K562 (cell line): Measurements from ENCODE around the gene CMTM1. TPM values are rescaled to one million over a fixed set of nuclear protein-coding genes. Genes with fewer than 3 reads are reported as not detected.

Experiments
- ARID1B ChIP-seq: fragments of 450-650 bp; IDR thresholded peaks from 2 replicates; pipeline ENCODE4 v1.6.1; 2016; ENCODE audit warnings: antibody characterized with exemption, mild to moderate bottlenecking, inconsistent platforms
- FOXK2 ChIP-seq, 2 experiments: fragments of 450-650 bp; IDR thresholded peaks in 1 of 2; conservative IDR thresholded peaks in 1 of 2; 2 replicates each; pipeline ENCODE4 v1.6.1; 2016; ENCODE audit warnings: low read depth in 2 of 2, mild to moderate bottlenecking in 1 of 2
- HDAC1 ChIP-seq, 2 experiments: fragments of 450-650 bp; IDR thresholded peaks; 2 replicates each; pipeline ENCODE4 v1.6.1; 2016 to 2017; ENCODE audit warnings: inconsistent platforms in 1 of 2, mild to moderate bottlenecking in 1 of 2, moderate library complexity in 1 of 2
- MEIS2 ChIP-seq: fragments of 450-650 bp; IDR thresholded peaks from 2 replicates; pipeline ENCODE4 v1.6.1; 2014; ENCODE audit warnings: mild to moderate bottlenecking; ENCODE audit not compliant: partially characterized antibody
- MGA ChIP-seq: fragments of 450-650 bp; IDR thresholded peaks from 2 replicates; pipeline ENCODE4 v1.6.1; 2016; ENCODE audit warnings: mild to moderate bottlenecking, moderate library complexity
- SMC3 ChIP-seq: conservative IDR thresholded peaks from 2 replicates; pipeline ENCODE4 v1.6.1; 2011; ENCODE audit warnings: low read depth, low read length, improper control_type of control experiment; ENCODE audit not compliant: insufficient read depth
- SNIP1 ChIP-seq: fragments of 450-650 bp; IDR thresholded peaks from 2 replicates; pipeline ENCODE4 v1.7.1; 2017; ENCODE audit warnings: low read depth, mild to moderate bottlenecking
- TAF1 ChIP-seq: IDR thresholded peaks from 2 replicates; pipeline ENCODE4 v1.6.1; 2011; ENCODE audit warnings: mild to moderate bottlenecking, low read length, moderate library complexity; ENCODE audit not compliant: insufficient read depth, control insufficient read depth, severe bottlenecking; ENCODE audit errors: extremely low read depth
- TCF7L2 ChIP-seq: fragments of 150-350 bp; IDR thresholded peaks from 2 replicates; pipeline ENCODE4 v1.6.1; 2016; ENCODE audit warnings: low read depth, mild to moderate bottlenecking, low read length, moderate library complexity
- ZNF175 ChIP-seq: fragments of 200-800 bp; sonication (Bioruptor generic); IDR thresholded peaks from 2 replicates; pipeline ENCODE4 v1.6.1; 2016; ENCODE audit warnings: low read depth, mild to moderate bottlenecking, missing genetic modification characterization, missing compliant biosample characterization
- polyA plus RNA-seq, 8 experiments: library from polyadenylated mRNA; depleted of rRNA in 4 of 8; stranded (reverse) in 5 of 8; unstranded in 3 of 8; fragments of >200 nt; fragmentation: Nextera tagmentation in 2 of 8; fragmentation: Illumina TruSeq in 1 of 8; extraction: Ambion mirVana in 2 of 8; extraction: Trizol in 1 of 8; gene quantifications; 2 replicates each; pipeline versions ENCODE4 v1.2.1 to v1.2.3, GENCODE V29; 2011 to 2014; ENCODE audit warnings: inconsistent platforms in 1 of 8, missing spikeins in 1 of 8
- total RNA-seq, 7 experiments: library from RNA; depleted of rRNA in 6 of 7; stranded (reverse); fragments of >200 nt in 6 of 7; fragmentation: Illumina TruSeq in 2 of 7; extraction: Trizol in 2 of 7; gene quantifications; 2 replicates each; pipeline versions ENCODE4 v1.2.1 to v1.2.3, GENCODE V29; 2011 to 2021; ENCODE audit warnings: low replicate concordance in 1 of 7
- TF ChIP-seq, protein P1 (sequence below): fragments of 450-650 bp; IDR thresholded peaks from 2 replicates; pipeline ENCODE4 v1.6.1; 2018; ENCODE audit not compliant: partially characterized antibody
- TF ChIP-seq, protein P2 (sequence below): sonication (generic); formaldehyde crosslinking; IDR thresholded peaks from 2 replicates; pipeline ENCODE4 v1.8.0; 2022; ENCODE audit warnings: mild to moderate bottlenecking, missing genetic modification reagents

The CMTM1 gene
- total and polyA plus RNA-seq, 9 of the 15 experiments (the other 6 are each of a cell fraction or from before 2014, with no cell fraction given) = 0.25 to 2.6 (median 1.1) TPM; not detected in 2

DNA sequence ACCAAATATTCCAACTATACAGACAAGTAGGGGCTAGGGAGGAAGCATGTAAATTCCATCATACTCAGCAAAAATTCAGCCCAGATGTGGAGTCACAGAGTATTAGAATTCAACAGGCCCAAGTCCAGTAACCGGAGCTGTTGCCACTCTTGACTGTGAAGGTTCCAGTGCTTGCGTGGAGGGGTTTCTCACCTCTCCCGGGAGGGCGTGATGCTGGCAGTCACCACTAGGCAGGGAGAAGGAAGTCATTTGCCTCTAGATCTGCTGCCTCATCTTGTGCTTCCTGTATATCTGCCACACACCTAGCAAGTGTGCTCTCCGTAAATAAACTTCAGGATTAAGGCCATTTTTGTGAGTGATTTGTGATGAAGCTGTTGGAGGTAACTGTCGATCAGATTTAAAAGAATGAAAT lies 14.9 kb upstream of the CMTM1 start (continued):
- TF ChIP-seq, protein P1, sequence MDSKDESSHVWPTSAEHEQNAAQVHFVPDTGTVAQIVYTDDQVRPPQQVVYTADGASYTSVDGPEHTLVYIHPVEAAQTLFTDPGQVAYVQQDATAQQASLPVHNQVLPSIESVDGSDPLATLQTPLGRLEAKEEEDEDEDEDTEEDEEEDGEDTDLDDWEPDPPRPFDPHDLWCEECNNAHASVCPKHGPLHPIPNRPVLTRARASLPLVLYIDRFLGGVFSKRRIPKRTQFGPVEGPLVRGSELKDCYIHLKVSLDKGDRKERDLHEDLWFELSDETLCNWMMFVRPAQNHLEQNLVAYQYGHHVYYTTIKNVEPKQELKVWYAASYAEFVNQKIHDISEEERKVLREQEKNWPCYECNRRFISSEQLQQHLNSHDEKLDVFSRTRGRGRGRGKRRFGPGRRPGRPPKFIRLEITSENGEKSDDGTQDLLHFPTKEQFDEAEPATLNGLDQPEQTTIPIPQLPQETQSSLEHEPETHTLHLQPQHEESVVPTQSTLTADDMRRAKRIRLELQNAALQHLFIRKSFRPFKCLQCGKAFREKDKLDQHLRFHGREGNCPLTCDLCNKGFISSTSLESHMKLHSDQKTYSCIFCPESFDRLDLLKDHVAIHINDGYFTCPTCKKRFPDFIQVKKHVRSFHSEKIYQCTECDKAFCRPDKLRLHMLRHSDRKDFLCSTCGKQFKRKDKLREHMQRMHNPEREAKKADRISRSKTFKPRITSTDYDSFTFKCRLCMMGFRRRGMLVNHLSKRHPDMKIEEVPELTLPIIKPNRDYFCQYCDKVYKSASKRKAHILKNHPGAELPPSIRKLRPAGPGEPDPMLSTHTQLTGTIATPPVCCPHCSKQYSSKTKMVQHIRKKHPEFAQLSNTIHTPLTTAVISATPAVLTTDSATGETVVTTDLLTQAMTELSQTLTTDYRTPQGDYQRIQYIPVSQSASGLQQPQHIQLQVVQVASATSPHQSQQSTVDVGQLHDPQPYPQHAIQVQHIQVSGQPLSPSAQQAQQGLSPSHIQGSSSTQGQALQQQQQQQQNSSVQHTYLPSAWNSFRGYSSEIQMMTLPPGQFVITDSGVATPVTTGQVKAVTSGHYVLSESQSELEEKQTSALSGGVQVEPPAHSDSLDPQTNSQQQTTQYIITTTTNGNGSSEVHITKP = peak; percentile 44
- TF ChIP-seq TAF1 (peak; percentile 53), TCF7L2 (no peak), SMC3 (no peak), HDAC1 (IDR thresholded peaks at IDR 0.05) (peak in 1 of 2 experiments; percentile 40; a peak in 1 of 4 replicates), ARID1B (peak; percentile 23; the same call in 1 of the 2 replicates), MGA (peak; percentile 62), SNIP1 (no peak), MEIS2 (peak; percentile 18), FOXK2 (conservative IDR thresholded peaks at IDR 0.05 in 1 of 2, IDR thresholded peaks at IDR 0.05 in 1 of 2; ENCODE audit: low read depth in 2 of 2) (peak in 1 of 2 experiments; percentile 53; a peak in 1 of 4 replicates), ZNF175 (0 out of 2 replicates have a peak, but pooled peaks have one; percentile 28)
- TF ChIP-seq, protein P2, sequence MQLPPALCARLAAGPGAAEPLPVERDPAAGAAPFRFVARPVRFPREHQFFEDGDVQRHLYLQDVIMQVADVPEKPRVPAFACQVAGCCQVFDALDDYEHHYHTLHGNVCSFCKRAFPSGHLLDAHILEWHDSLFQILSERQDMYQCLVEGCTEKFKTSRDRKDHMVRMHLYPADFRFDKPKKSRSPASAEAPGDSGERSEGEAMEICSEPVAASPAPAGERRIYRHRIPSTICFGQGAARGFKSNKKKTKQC = no peak
